SK-N-SH treated with all-trans-retinoic acid at 6 μM for 48 hours (cell line): ENCODE measurements around the gene BMPR1B.

ENCODE experiments used
- ARNTL ChIP-seq: fragments of 450-650 bp; formaldehyde crosslinking; IDR thresholded peaks from 2 replicates; pipeline ENCODE4 v1.5.0; 2020; ENCODE audit warnings: low read depth, mild to moderate bottlenecking, moderate library complexity, borderline replicate concordance
- CSDC2 ChIP-seq: fragments of 250-450 bp; sonication (Bioruptor Pico); IDR thresholded peaks from 2 replicates; pipeline ENCODE4 v1.5.0; 2020; ENCODE audit warnings: mild to moderate bottlenecking, moderate library complexity
- ESRRG ChIP-seq: fragments of 250-450 bp; sonication (Bioruptor Pico); IDR thresholded peaks from 2 replicates; pipeline ENCODE4 v1.6.1; 2021; ENCODE audit warnings: mild to moderate bottlenecking
- ISL1 ChIP-seq: fragments of 250-450 bp; sonication (Bioruptor Pico); IDR thresholded peaks from 2 replicates; pipeline ENCODE4 v2.1.2; 2022; ENCODE audit warnings: mild to moderate bottlenecking, moderate library complexity
- PATZ1 ChIP-seq: fragments of 250-450 bp; sonication (Bioruptor Pico); IDR thresholded peaks from 2 replicates; pipeline ENCODE4 v1.8.0; 2020; ENCODE audit warnings: mild to moderate bottlenecking, moderate library complexity, borderline replicate concordance
- PPARA ChIP-seq: fragments of 250-450 bp; sonication (Bioruptor Pico); IDR thresholded peaks from 2 replicates; pipeline ENCODE4 v1.5.0; 2020; ENCODE audit warnings: mild to moderate bottlenecking, borderline replicate concordance
- RARB ChIP-seq: fragments of 250-450 bp; sonication (Bioruptor Pico); IDR thresholded peaks from 2 replicates; pipeline ENCODE4 v1.8.0; 2021; ENCODE audit warnings: mild to moderate bottlenecking, moderate library complexity
- TOX ChIP-seq: fragments of 250-450 bp; sonication (Bioruptor Pico); IDR thresholded peaks from 2 replicates; pipeline ENCODE4 v1.8.0; 2021; ENCODE audit warnings: mild to moderate bottlenecking, moderate library complexity, borderline replicate concordance
- TSHZ2 ChIP-seq: fragments of 250-450 bp; sonication (Bioruptor Pico); IDR thresholded peaks from 2 replicates; pipeline ENCODE4 v1.5.0; 2020; ENCODE audit warnings: mild to moderate bottlenecking, moderate library complexity
- ZFP3 ChIP-seq: fragments of 250-450 bp; sonication (Bioruptor Pico); IDR thresholded peaks from 2 replicates; pipeline ENCODE4 v1.5.0; 2020; ENCODE audit warnings: mild to moderate bottlenecking, moderate library complexity
- ZFP30 ChIP-seq: fragments of 450-650 bp; formaldehyde crosslinking; IDR thresholded peaks from 2 replicates; pipeline ENCODE4 v1.5.0; 2022; ENCODE audit warnings: mild to moderate bottlenecking, moderate library complexity

GRCh38 chr4:95092766-95093165, 335.0 kb downstream of the BMPR1B start:
- TF ChIP-seq PATZ1 (no peak), ARNTL (CRISPR knock-in tag) (no peak), ESRRG (CRISPR knock-in tag) (no peak), TSHZ2 (no peak), ZFP30 (CRISPR knock-in tag) (no peak), RARB (CRISPR knock-in tag) (no peak), CSDC2 (CRISPR knock-in tag) (no peak), ZFP3 (CRISPR knock-in tag) (no peak), TOX (no peak), ISL1 (no peak), PPARA (CRISPR knock-in tag) (no peak)
